IMR-90 (cell line): ENCODE data around the gene WLS. TPM values are rescaled to one million over a fixed set of nuclear protein-coding genes. Genes with fewer than 3 reads are reported as not detected.

ENCODE experiments used
- ATAC-seq: fragments of 200-7000 bp; cut with Tn5 transposase; 2 replicates; pipeline ENCODE4 v1.9.1; 2020; ENCODE audit warnings: low read depth, mild to moderate bottlenecking, moderate library complexity
- BruUV-seq: library from RNA; stranded (reverse); fragments of 400-500 nt; replicated peaks from 2 replicates; lab custom pipeline; 2021; lab: Mats Ljungman, UMichigan
- CTCF ChIA-PET: fragments of 300-600 bp; formaldehyde crosslinking; extraction: SDS; loops from one replicate; lab custom pipeline; 2021; ENCODE audit warnings: antibody characterized with exemption; lab: Yijun Ruan, JAX
- POLR2A ChIA-PET: fragments of 300-600 bp; sonication (Branson Sonifier 250); formaldehyde crosslinking; loops from one replicate; lab custom pipeline; 2022; ENCODE audit warnings: antibody characterized with exemption; ENCODE audit not compliant: unreplicated experiment; lab: Charles Lee
- DNase-seq: peaks from one replicate; pipeline ENCODE4 v3.0.0; 2013
- H2AFZ ChIP-seq: replicated peaks from 2 replicates; pipeline ENCODE3; 2013; ENCODE audit warnings: low read length, mild to moderate bottlenecking; ENCODE audit not compliant: poor library complexity
- H2AK5ac ChIP-seq: 2 replicates; pipeline ENCODE4 v1.6.1; 2013; ENCODE audit warnings: low read depth, low read length, inconsistent platforms
- H2AK9ac ChIP-seq: replicated peaks from 2 replicates; pipeline ENCODE3; 2013; ENCODE audit warnings: mild to moderate bottlenecking, low read depth, low read length, moderate library complexity; ENCODE audit not compliant: poor library complexity
- H2BK120ac ChIP-seq: 2 replicates; pipeline ENCODE4 v1.6.1; 2013; ENCODE audit warnings: low read depth, low read length, inconsistent platforms
- H2BK15ac ChIP-seq: 3 replicates; pipeline ENCODE4 v1.6.1; 2013; ENCODE audit warnings: low read depth, low read length, inconsistent platforms
- H2BK20ac ChIP-seq: 2 replicates; pipeline ENCODE4 v1.6.1; 2013; ENCODE audit warnings: low read depth, mild to moderate bottlenecking, inconsistent platforms, low read length, moderate library complexity
- H2BK5ac ChIP-seq: 2 replicates; pipeline ENCODE4 v1.6.1; 2013; ENCODE audit warnings: mild to moderate bottlenecking, low read depth, low read length, inconsistent platforms; ENCODE audit not compliant: poor library complexity, severe bottlenecking
- H3K14ac ChIP-seq: replicated peaks from 2 replicates; pipeline ENCODE4 v1.6.1; 2013; ENCODE audit warnings: low read depth, low read length, inconsistent platforms
- H3K18ac ChIP-seq: 2 replicates; pipeline ENCODE4 v1.6.1; 2013; ENCODE audit warnings: low read depth, low read length, control low read depth
- H3K23ac ChIP-seq: 2 replicates; pipeline ENCODE4 v1.6.1; 2013; ENCODE audit warnings: low read depth, low read length, inconsistent platforms
- H3K27ac ChIP-seq: 2 replicates; pipeline ENCODE4 v1.5.1; 2013; ENCODE audit warnings: mild to moderate bottlenecking, control low read depth, low read length; ENCODE audit not compliant: insufficient read depth
- H3K27me3 ChIP-seq: 2 replicates; pipeline ENCODE4 v1.6.1; 2013; ENCODE audit warnings: low read length; ENCODE audit not compliant: control insufficient read depth, insufficient read depth
- H3K36me3 ChIP-seq: 2 replicates; pipeline ENCODE4 v1.6.1; 2013; ENCODE audit warnings: low read length, mixed read lengths; ENCODE audit not compliant: control insufficient read depth, insufficient read depth
- H3K4ac ChIP-seq: 2 replicates; pipeline ENCODE4 v1.6.1; 2013; ENCODE audit warnings: low read depth, low read length, inconsistent platforms
- H3K4me1 ChIP-seq: 2 replicates; pipeline ENCODE4 v1.6.1; 2013; ENCODE audit warnings: low read length, mixed read lengths; ENCODE audit not compliant: control insufficient read depth, insufficient read depth
- H3K4me2 ChIP-seq: 2 replicates; pipeline ENCODE4 v1.6.1; 2013; ENCODE audit warnings: low read depth, mild to moderate bottlenecking, control low read depth, low read length, moderate library complexity
- H3K4me3 ChIP-seq: 2 replicates; pipeline ENCODE4 v1.5.1; 2013; ENCODE audit warnings: low read depth, mild to moderate bottlenecking, control low read depth, low read length, moderate library complexity; ENCODE audit not compliant: insufficient read depth
- H3K56ac ChIP-seq: 2 replicates; pipeline ENCODE4 v1.6.1; 2013; ENCODE audit warnings: low read length, inconsistent platforms; ENCODE audit not compliant: insufficient read depth; ENCODE audit errors: extremely low read depth
- H3K79me1 ChIP-seq, 2 experiments: 2 replicates each; pipeline ENCODE4 v1.6.1; 2013; ENCODE audit warnings: low read length in 2 of 2, inconsistent platforms in 1 of 2, low read depth in 1 of 2
- H3K9ac ChIP-seq: 2 replicates; pipeline ENCODE4 v1.6.1; 2013; ENCODE audit warnings: low read depth, low read length, control low read depth
- H3K9me1 ChIP-seq: 2 replicates; pipeline ENCODE4 v1.6.1; 2013; ENCODE audit warnings: low read length, inconsistent platforms; ENCODE audit not compliant: insufficient read depth
- H3K9me3 ChIP-seq: 2 replicates; pipeline ENCODE4 v1.6.1; 2013; ENCODE audit warnings: low read length; ENCODE audit not compliant: control insufficient read depth, insufficient read depth
- H4K20me1 ChIP-seq: 2 replicates; pipeline ENCODE4 v1.6.1; 2013; ENCODE audit warnings: low read length, inconsistent platforms; ENCODE audit not compliant: insufficient read depth
- H4K5ac ChIP-seq: 2 replicates; pipeline ENCODE4 v1.6.1; 2013; ENCODE audit warnings: mild to moderate bottlenecking, low read depth, low read length, control low read depth
- H4K8ac ChIP-seq, 2 experiments: 2 replicates each; pipeline ENCODE4 v1.6.1; 2013; ENCODE audit warnings: low read depth in 2 of 2, low read length in 2 of 2, control low read depth in 1 of 2, inconsistent platforms in 1 of 2
- H4K91ac ChIP-seq: 2 replicates; pipeline ENCODE4 v1.6.1; 2013; ENCODE audit warnings: low read depth, low read length, inconsistent platforms; ENCODE audit not compliant: insufficient read depth
- CEBPB ChIP-seq: IDR thresholded peaks from 2 replicates; pipeline ENCODE4 v1.6.1; 2012; ENCODE audit warnings: low read depth, low read length, improper control_type of control experiment
- FOS ChIP-seq: fragments of 150-350 bp; IDR thresholded peaks from 2 replicates; pipeline ENCODE4 v1.6.1; 2016; ENCODE audit warnings: low read depth, low read length
- MAFK ChIP-seq: IDR thresholded peaks from 2 replicates; pipeline ENCODE4 v1.6.1; 2012; ENCODE audit warnings: low read depth, low read length, improper control_type of control experiment
- NFE2L2 ChIP-seq: fragments of 150-350 bp; IDR thresholded peaks from 2 replicates; pipeline ENCODE4 v1.6.1; 2016; ENCODE audit warnings: low read depth, mild to moderate bottlenecking, low read length
- RAD21 ChIP-seq: IDR thresholded peaks from 2 replicates; pipeline ENCODE4 v1.6.1; 2012; ENCODE audit warnings: low read length, improper control_type of control experiment
- SMC3 ChIP-seq: fragments of 150-350 bp; IDR thresholded peaks from 2 replicates; pipeline ENCODE4 v1.6.1; 2016; ENCODE audit warnings: low read depth, mild to moderate bottlenecking, antibody characterized with exemption, low read length, moderate library complexity
- WGBS, 2 experiments: methylation state at CpG; one replicate each; pipeline versions ENCODE4 v1.1.5 to v1.1.7; 2013; ENCODE audit warnings: missing lambda C conversion rate in 2 of 2; ENCODE audit not compliant: insufficient read length in 1 of 2; ENCODE audit errors: extremely low coverage in 2 of 2; 5-methylcytosine and 5-hydroxymethylcytosine counted together
- dilution Hi-C: fragments of 300-500 bp; cut with HindIII; formaldehyde crosslinking; loops from one replicate; pipeline ENCODE4 v1.14.3; 2018; ENCODE audit warnings: low sequenced_read_pairs; ENCODE audit not compliant: unreplicated experiment
- in situ Hi-C: fragments of 300-500 bp; cut with MboI; formaldehyde crosslinking; loops from 3 replicates; pipeline ENCODE4 v1.14.3; 2019; ENCODE audit warnings: low sequenced_read_pairs, inconsistent platforms, mixed read lengths
- intact Hi-C: fragments of 100-400 bp; cut with micrococcal nuclease; formaldehyde crosslinking; loops from 2 replicates; pipeline ENCODE4 v1.10.0; 2022
- polyA plus RNA-seq, 3 experiments: library from polyadenylated mRNA; depleted of rRNA; stranded (reverse); fragments of >200 nt; gene quantifications; 2 replicates each; pipeline ENCODE4 v1.2.3, GENCODE V29; 2012; ENCODE audit warnings: low replicate concordance in 1 of 3
- total RNA-seq: library from RNA; depleted of rRNA; stranded (reverse); fragments of >200 nt; gene quantifications from 2 replicates; pipeline ENCODE4 v1.2.3, GENCODE V29; 2012
- TF ChIP-seq, protein P1 (sequence below): conservative IDR thresholded peaks from 2 replicates; pipeline ENCODE4 v1.5.1; 2012; ENCODE audit warnings: mild to moderate bottlenecking, low read depth, low read length, improper control_type of control experiment
- TF ChIP-seq, protein P2 (sequence below): fragments of 150-350 bp; IDR thresholded peaks from 2 replicates; pipeline ENCODE4 v1.6.1; 2017; ENCODE audit warnings: mild to moderate bottlenecking, antibody characterized with exemption, low read length, low read depth

Gene WLS
- total and polyA plus RNA-seq, 2 of the 4 experiments (the other 2 are of a cell fraction) = 152 to 157 TPM

DNA sequence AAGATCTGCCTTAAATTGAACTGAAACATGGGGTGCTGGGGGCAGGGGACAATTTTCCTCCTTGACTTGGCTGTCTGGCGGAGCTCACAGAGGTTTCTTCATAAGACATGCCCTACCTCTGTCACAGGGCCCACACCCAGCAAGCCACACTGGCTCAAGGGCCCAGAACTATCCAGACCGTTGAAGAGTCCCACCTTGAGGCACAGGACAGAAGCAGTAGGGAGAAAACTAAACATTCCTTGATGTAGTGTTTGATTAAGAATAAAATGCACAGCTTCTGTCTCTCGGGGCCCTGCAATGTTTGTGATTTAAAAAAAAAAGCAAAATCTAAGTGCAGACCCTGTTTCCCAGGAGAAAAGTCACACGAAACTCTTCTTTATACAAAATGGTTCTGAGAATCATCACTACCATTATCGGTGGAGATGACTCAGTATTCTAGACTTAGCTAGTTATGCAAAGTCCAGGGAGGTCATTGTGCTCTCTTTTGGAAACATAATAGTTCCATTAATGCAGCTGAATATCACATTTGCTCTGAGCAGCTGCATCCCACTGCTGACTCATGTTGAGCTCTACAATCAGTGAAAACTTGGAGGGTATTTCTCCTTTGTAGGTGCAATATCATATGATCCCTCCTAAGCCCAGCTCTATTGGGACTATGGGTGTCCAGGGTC, 128.3 kb downstream of the WLS start:
- ChIA-PET POLR2A (no interaction called here), CTCF (interaction anchor here (1.0 to 1.2 kb wide), 2 partner anchors 11 to 13 kb away, joined by 3 to 4 read pairs; no protein-coding TSS in a partner anchor)
- intact Hi-C loops (no loop called here), in situ Hi-C loops (loop anchor here (5.0 to 25.0 kb wide), 4 partner anchors 252 to 1633 kb away; no protein-coding TSS in a partner anchor), dilution Hi-C loops (no loop called here)
- Histone ChIP-seq H4K8ac (peak overlapping the region in 1 of 2 experiments; percentile 20; a peak in 2 of 4 replicates), H4K20me1 (no peaks in the 10 kb centered on the region), H3K9me3 (no peaks in the 10 kb centered on the region), H3K9me1 (peaks cover 6% of the 10 kb centered on the region; the same call in 1 of the 2 replicates), H4K5ac (peak overlapping the region; percentile 27), H3K23ac (no peak overlapping the region), H4K91ac (no peak overlapping the region), H2BK120ac (no peak overlapping the region), H3K4me2 (peak overlapping the region; percentile 19), H3K9ac (no peak overlapping the region), H3K4me1 (peaks cover 7% of the 10 kb centered on the region), H3K4me3 (no peak overlapping the region), H2BK5ac (peak overlapping the region; percentile 27), H3K18ac (peak overlapping the region; percentile 13), H2BK15ac (peak overlapping the region; percentile 29; the same call in 1 of the 3 replicates), H2AK5ac (no peak overlapping the region), H3K79me1 (no peaks in the 10 kb centered on the region), H3K4ac (0 out of 2 replicates have a peak overlapping the region, but pooled peaks have one; percentile 18), H3K36me3 (peaks cover 1% of the 10 kb centered on the region; the same call in 1 of the 2 replicates), H3K27me3 (no peaks in the 10 kb centered on the region), H3K27ac (peak overlapping the region; percentile 80), H2AFZ (no peak overlapping the region), H2BK20ac (no peak overlapping the region), H3K14ac (no peak overlapping the region; the same call in 1 of the 2 replicates), H2AK9ac (peak overlapping the region; percentile 63), H3K56ac (no peak overlapping the region)
- BruUV-seq = no TSS peak
- TF ChIP-seq FOS (peak; percentile 50; the same call in 1 of the 2 replicates), MAFK (peak; percentile 46; the same call in 1 of the 2 replicates), RAD21 (peak; percentile 1; the same call in 1 of the 2 replicates), CEBPB (peak; percentile 61; the same call in 1 of the 2 replicates), NFE2L2 (peak; percentile 71; the same call in 1 of the 2 replicates), SMC3 (no peak)
- TF ChIP-seq, protein P1, sequence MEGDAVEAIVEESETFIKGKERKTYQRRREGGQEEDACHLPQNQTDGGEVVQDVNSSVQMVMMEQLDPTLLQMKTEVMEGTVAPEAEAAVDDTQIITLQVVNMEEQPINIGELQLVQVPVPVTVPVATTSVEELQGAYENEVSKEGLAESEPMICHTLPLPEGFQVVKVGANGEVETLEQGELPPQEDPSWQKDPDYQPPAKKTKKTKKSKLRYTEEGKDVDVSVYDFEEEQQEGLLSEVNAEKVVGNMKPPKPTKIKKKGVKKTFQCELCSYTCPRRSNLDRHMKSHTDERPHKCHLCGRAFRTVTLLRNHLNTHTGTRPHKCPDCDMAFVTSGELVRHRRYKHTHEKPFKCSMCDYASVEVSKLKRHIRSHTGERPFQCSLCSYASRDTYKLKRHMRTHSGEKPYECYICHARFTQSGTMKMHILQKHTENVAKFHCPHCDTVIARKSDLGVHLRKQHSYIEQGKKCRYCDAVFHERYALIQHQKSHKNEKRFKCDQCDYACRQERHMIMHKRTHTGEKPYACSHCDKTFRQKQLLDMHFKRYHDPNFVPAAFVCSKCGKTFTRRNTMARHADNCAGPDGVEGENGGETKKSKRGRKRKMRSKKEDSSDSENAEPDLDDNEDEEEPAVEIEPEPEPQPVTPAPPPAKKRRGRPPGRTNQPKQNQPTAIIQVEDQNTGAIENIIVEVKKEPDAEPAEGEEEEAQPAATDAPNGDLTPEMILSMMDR = no peak
- TF ChIP-seq, protein P2, sequence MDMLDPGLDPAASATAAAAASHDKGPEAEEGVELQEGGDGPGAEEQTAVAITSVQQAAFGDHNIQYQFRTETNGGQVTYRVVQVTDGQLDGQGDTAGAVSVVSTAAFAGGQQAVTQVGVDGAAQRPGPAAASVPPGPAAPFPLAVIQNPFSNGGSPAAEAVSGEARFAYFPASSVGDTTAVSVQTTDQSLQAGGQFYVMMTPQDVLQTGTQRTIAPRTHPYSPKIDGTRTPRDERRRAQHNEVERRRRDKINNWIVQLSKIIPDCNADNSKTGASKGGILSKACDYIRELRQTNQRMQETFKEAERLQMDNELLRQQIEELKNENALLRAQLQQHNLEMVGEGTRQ = no peak
- DNase-seq (peak; percentile 94), ATAC-seq (peak; percentile 91)
- WGBS, 2 experiments = no CpG with 5 or more reads among the region's 5 CpGs
